HG03439 (cell line): ENCODE measurements around the gene ARSK.

Experiments
- ATAC-seq: cut with Tn5 transposase; IDR thresholded peaks from one replicate; pipeline ENCODE4 v1.9.1; 2021; ENCODE audit warnings: mild to moderate bottlenecking, moderate library complexity; ENCODE audit not compliant: unreplicated experiment

ARSK gene, protein sequence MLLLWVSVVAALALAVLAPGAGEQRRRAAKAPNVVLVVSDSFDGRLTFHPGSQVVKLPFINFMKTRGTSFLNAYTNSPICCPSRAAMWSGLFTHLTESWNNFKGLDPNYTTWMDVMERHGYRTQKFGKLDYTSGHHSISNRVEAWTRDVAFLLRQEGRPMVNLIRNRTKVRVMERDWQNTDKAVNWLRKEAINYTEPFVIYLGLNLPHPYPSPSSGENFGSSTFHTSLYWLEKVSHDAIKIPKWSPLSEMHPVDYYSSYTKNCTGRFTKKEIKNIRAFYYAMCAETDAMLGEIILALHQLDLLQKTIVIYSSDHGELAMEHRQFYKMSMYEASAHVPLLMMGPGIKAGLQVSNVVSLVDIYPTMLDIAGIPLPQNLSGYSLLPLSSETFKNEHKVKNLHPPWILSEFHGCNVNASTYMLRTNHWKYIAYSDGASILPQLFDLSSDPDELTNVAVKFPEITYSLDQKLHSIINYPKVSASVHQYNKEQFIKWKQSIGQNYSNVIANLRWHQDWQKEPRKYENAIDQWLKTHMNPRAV

DNA sequence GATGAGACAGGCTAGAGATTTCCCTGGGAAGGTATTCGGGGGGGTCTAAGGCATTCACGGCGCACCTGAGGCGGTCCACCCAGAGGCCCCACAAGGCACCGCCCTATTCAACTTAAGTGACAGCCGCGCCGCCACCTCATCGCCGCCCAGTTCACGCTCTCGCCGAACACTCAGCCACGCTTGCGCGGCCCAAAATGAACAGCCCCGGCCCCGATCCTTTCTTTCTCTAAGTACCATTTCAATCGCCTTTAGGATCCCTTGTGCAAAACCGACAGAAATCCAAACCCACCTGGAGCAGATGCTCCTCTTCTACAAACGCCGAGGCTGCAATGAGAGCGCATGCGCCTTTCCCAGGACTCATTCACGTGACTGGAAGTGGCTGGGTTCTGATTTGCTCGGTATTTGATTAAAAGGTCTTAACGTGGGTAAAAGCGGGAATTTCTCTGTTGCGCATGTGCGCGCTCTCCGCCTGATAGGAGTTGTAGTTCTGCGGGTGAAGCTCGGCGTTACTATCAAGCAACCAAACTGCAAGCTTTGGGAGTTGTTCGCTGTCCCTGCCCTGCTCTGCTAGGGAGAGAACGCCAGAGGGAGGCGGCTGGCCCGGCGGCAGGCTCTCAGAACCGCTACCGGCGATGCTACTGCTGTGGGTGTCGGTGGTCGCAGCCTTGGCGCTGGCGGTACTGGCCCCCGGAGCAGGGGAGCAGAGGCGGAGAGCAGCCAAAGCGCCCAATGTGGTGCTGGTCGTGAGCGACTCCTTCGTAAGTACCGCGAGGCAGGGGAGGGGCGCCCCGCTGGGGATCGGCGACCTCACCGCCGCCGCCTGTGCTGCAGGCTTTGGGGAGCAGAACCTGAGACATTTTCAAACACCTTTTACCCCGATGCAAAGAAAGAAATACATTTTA is at the start of gene ARSK, which contains the start of gene SKIC3:
TSS of gene ARSK (plus strand) at position 455 of the 902 bp plus-strand sequence. CDS start at position 633, 178 bp downstream.
TSS of gene SKIC3 (minus strand) at position 331 of the 902 bp plus-strand sequence. CDS start 7,827 bp downstream, outside the sequence.
- peak; percentile 94 for ATAC-seq

DNA sequence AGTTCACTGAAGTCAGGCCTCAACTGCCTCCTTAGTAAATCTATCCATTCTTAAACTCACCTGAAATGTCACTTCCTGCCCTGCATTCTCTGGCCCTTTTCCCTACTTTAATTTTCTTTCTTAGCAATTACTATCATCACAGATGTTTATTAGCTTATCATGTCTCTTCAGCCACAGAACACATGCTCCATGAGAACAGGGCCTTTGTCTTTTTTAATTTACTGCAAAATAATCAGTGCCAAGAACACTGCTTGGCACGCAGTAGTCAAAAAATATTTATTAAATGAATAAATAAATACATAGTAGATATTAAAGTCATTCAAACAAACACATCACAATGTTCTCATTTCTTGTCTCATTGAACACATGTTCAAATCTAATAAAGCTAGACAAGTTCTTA is 46.4 kb upstream of the ARSK start:
- no peak for ATAC-seq

DNA sequence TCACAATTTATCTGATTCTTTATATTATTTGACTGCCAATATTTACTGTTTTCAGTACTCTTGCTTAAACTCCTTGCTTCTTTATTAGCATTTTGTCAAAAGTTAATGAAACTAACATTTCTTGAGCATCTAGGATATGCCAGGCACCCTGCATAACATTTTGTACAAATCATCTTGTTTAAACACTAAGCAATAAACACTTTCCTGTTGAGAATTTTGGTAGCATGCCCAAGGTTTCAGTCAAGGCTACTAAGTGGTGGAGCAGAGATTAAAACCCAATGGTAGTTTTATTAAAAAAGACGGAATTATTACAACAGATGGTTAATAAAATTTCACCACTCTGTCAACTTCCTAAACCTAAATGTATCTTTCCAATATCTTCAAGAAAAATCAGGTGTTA is 43.3 kb upstream of the ARSK start:
- ATAC-seq, result no peak

DNA sequence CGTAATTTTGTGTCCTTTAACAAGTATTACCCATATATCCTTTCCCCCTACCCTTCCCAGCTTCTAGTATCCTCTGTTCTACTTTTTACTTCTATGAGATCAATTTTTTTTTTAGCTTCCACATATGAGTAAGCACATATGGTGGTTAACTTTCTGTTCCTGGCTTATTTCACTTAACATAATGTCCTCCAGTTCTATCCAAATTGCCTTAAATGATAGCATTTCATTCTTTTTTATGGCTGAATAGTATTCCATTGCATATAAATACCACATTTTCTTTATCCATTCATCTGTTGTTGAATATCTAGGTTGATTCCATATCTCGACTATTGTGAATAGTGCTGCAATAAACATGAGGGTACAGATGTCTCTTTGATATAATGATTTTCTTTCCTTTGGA is 36.5 kb upstream of the ARSK start:
- ATAC-seq, result no peak

DNA sequence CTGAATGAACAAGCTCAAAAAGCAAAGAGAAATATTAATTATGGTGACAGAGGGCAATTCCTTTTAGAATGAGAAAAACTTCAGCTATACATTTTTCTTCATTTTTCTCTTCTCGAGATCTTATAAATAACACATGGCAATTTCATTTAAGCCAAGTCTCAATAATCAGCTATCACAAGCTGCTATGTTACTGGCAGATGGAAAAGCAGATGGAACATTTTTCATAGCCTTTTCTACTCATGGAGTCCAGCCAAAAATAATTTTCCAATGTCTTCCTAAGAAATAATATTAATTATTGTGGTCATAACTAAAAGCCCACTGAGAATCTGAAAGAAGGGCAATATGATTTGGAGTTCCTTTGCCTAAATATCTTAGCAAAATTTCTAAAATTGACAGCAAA is 35.8 kb upstream of the ARSK start:
- ATAC-seq, result no peak

DNA sequence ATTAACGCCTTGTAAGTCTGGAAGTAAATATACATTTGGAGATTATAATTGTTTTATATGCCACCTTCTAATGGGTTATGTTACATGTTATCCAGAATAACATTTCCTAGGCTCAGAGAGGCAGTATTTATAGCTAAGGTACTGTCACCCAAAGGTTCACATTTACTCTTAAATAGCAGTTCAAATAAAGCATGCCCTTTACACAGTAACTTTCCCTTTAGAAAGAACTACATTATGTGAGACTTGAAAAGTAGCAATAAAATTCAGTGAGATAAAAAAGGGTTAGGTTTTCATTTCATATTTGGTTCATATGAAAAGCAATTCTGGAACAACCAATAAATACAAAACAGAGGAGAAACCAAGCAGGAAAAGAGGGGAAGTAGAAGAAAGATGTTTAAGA is 35.2 kb upstream of the ARSK start:
- no peak for ATAC-seq

DNA sequence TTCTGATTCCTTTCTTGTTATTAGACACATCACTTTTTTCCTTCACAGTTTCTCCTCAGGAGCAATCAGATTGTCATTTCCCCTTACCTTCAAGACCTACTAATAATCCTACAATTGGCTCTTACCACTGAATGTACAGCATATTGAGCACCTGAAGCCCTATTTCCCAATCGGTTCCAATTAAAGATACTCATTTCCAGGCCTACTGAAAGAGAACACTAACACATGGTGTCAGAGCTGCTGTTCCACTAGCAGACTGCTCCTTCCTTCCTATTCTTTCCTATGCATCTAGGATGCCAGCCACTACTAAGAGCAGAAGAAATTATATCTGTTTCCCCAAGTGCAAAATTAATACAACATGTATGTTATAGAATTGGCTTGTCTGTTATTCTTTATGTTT is 34.7 kb upstream of the ARSK start:
- ATAC-seq, result no peak

DNA sequence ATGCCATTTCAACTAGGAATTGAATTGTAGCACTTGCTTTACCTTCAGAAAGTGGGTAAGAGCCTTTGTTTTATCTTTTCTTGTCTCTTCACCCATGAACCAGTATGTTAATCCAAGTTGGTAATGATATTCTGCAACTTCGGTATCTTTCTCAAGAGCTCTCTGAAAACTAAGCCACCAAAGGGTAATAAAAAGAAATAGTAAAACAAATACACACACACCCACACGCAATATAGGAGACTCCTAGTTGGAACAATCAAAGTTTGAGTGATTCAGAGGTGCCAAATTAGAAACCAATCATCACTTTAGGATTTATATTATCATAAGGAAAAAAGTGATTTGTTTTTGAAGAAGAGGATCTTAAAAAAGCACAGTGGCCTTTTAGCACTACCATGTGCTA is 30.5 kb upstream of the ARSK start:
- no peak for ATAC-seq

DNA sequence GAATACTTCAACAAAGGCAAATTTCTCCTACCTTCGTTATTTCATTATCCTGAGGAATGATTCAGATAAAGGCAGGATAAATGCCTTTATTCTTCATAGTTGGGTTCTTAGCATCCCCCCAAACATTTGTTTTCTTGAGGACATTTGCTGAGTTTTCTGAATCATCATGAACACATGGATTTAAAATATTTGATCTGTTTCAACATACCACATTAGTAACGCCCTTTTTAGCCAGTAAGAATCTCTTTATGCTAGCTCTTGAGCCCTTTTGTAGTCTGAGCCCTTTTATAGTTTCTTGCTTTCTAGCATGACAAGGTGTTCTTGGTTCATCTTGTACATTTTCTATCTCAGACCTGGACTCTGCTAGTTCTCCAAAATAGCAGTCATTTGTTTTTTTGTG is 28.0 kb upstream of the ARSK start:
- no peak for ATAC-seq

DNA sequence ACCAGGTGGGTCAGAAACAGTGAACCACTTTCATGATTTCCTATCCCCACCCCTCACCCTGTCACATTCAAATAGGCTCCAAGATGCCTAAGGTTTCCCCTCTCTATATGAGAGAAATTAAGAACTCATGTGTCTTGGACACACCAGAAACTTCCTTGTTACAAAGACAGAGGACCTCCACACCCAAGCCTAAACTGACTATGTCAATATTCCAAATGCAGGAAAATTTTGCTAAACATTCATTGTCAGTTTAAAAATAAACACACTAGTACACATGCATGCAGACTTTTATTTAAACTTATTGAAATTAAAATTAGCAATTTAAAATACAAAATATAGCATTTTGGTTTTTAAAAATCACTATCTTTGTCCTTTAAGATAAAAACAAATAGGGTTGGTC is 26.3 kb upstream of the ARSK start:
- no peak for ATAC-seq

DNA sequence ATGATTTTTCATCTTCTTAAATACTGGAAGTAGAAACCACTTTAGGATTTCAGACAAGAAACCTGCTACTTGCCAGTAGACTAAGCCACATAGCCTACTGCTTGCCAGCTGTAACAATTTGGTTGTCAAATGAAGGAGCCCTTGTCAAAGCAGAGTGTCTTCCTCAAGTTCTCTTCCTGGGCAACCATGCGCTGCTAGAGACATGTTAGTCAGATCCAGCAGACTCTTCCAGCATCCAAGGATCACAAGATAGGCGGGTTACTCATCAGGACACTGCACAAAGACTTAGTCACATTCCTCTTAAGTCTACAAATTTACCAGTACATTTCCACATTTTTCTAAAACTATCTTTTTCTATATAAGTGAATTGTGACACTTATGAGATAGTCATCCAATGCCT is 24.5 kb upstream of the ARSK start:
- ATAC-seq, result no peak

DNA sequence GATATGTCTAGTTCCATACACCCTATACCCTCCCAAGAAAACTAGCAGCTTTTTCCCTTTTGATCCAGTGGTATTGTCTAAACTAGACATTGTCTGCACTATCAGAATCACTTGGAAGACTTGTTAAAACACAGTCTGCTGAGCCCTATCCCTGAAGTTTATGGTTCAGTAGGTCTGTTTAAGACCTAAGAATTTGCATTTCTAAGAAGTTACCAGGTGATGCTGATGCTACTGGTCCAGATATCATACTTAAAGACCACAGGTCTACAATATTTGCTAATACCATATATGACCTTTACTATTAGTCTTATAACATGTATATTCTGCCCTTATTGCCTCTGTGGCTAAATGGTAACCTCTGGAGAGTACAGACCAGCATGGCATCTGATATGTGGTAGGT is 23.4 kb upstream of the ARSK start:
- ATAC-seq, result no peak

DNA sequence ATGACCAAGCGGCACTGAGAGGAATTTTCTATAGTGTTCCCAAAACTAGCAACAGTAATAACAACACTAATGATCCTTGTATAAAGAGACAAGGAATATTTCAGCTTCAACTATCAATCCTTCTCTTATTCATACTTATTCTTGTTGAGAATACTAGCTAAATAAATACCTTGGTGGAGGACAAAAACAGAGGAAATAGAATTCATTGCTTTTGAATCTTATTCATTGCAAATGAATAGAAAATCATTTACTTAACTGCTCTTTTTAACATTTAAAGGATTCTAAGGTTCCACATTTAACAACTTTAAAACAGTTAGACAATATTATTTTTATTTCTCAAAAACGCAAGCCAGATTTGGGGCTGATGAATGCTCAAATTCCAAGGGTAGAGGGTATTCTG is 22.5 kb upstream of the ARSK start:
- no peak for ATAC-seq

DNA sequence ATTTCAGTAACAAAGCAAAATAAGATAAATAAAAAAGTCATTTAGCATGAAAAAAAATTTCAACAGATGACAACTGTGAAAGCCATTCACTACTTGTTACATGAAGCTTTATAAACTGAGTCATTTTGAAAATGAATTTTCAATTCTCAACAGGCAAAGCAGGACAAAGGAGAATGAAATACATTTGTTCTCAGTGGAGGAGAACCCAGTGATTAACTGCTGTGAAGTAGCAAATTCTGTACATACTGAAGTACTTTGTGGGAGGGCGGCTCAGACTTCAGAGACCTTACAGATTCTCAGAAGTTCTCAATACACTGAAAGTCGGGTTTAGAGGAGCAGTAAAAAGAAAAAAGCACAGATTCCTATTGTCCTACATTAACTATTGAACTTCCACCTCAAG is 21.8 kb upstream of the ARSK start:
- no peak for ATAC-seq

DNA sequence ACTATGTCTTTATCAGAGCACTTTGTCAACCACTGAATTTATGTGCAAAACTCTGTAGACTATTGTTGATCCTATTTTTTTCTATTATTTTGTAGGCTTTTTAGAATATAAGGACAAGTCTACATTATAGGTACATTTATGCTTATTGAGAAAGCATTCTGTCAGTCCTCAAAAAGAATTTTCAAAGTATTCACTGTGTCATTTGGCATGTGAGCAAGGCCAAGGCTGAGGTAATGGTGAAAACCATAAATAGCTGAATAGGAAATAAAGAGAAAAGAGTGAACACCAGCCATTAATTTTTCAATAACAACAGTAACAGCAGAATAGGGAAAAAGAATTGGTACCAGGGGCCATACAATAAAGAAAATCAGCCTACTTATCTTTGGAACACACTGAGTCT is 21.1 kb upstream of the ARSK start:
- ATAC-seq, result no peak

DNA sequence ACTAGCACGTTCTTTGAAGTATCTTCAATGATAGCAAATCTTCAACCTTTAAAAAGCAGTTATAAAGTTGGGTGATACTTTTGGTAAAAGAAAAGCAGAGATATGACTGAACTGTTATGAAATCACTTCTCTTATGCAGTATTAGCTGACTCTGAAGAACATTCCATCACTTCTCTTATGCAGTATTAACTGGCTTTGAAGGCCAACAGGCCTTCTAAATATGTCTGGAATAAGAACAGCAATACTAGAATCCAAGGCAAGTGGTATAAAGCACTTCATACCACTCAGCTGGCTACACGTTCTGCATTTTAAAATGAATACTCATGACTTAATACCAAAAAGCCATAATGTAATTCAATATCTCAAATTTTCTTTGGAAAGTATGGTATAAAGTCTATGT is 17.4 kb upstream of the ARSK start:
- no peak for ATAC-seq

DNA sequence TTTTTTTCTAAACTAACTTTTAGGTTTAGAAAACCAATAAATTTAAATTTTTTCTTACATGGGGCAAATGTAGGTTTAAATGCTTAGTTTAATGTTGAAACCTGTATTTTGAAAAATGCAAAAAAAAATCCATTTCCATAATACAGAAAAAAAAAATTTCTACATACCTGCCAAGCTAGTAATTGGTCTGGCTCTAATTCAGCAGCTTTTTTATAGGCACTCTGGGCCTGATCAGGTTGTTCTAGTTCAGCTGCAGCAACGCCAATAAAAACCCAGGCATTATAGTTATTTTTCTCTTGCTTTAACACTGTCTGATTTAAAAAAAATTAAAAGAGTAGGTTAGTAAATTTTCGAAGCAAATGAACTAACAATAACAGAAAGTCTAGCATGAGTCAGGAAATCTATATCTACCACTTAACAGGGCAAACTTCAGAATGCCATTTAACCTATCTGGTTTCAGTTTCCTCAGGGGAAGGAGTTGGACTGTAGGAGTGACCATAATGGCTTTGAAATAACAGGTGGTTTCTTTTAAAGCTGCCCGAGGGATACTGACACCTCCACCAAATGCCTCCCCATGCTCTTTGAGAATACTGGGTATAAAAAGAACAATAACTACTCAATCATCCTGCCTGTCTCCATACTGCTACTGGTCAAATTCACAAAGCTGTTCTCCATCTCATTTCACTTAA is 11.7 kb upstream of the ARSK start:
- no peak for ATAC-seq

DNA sequence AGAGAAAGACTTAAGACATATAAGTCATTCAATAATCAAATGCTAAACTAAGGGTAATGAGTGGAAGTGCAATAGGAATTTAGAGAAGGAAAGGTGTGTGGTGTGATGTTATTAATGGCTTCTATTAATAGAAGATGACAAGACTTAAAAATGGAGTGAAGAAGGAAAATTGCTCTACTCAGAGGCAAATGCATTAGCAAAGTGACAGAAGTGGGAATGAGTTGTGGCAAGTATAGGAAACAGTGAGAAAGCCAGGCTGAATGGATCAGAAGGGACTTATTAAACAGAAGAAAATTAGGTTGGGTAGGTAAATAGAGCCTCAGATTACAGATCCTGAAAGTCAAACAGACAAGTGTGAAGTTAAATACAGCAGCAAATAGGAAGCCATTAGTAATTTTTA is 5.9 kb upstream of the ARSK start:
- ATAC-seq, result no peak

DNA sequence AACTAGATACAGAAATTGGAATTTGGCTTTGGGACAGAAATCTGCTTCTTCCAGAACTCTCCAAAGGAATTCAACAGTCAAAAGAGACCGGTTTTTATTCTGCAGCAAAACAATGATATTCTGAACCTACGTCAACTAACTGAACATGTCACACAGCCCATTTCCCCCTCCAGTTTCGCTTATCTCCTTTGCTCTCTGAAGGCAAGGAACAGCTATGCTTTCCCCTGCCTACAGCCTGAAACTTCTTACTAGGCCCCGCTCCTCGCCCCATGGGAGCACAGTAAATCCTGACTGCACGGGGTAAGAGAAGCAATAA is 612 bp upstream of the ARSK start:
- peak; percentile 21 for ATAC-seq

DNA sequence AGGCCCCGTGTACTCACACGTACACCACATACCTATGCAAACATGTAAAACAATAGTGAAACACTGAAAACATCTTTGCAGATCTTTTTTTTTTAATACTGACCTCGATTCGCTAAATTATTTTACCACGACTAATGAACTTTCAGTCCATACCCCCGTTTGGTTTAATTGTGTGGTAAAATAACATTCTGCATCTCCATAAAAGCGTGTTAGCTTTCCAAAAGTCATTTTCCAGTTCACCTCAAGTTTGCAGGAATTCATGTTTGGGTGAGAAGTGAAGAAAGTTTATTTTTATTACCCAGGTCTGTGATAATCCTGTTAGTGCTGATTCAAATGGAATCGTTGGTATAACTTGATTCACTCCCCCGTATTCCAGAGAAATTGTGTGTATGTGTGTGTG is 652 bp downstream of the ARSK start:
- no peak for ATAC-seq

DNA sequence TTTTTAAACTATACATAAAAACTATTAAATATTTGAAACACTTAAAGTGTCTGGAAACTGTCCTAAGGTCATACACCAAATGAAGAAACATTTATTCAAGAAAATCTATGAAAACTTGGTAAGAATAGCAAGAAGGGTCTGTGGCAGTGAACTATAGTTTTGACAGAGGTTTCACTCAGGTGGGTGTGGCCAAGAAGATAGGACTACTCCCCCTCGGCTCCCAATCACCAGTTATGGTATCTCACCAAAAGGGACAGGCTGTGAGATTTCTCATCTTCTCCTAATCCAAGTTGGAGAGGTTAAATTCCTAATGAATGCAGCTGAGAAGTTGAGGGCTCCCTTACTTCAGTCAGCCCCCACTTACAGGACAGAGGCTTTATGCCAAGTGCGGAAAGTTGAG is 2.9 kb downstream of the ARSK start:
- ATAC-seq, result no peak
